HG03354 (cell line): ENCODE data around the gene ABHD5.
"Not testable (repeated sequence)": the region's sequence is repeated elsewhere in the genome, so short reads cannot be mapped to it uniquely, and the experiment has no call there.

ENCODE experiments used
- ATAC-seq: cut with Tn5 transposase; IDR thresholded peaks from one replicate; pipeline ENCODE4 v1.9.1; 2021; ENCODE audit warnings: mild to moderate bottlenecking; ENCODE audit not compliant: unreplicated experiment, poor library complexity, severe bottlenecking

ABHD5 gene

DNA sequence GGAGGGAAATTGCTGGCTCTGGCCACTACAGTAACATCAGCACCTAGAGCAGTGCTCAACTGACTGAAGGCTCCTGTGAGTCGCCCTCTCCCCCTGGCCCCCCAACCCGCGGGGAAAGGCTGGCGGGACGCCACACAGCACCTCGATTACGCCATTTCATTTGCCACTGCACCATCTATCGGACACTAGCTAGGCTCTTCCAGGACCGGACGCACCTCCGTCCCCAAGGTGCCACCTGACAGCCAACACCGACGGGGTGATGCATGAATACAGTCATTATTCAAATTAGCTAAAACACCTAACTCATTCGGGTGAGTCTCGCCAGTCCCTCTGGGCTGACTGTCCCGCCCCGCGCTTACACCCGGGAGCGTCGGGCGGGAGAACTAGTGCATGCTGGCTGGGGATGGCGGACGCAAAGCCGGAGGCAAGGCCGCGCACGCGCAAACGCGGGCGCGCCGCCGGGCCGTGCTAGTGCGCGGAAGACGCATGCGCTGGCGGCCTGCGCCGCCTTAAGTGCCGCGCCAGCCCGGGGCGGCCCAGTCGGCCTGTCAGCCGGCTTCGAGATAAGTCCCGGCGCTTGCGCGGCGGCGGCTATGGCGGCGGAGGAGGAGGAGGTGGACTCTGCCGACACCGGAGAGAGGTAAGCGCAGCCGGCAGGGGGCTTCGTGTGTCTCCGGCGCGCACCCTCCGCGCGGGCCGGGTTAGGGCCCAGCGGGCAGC lies at the start of gene ABHD5:
ABHD5 (plus strand) TSS at position 539 of the 720 bp plus-strand sequence; CDS start at position 594, 55 bp downstream.
- peak; percentile 91 for ATAC-seq

DNA sequence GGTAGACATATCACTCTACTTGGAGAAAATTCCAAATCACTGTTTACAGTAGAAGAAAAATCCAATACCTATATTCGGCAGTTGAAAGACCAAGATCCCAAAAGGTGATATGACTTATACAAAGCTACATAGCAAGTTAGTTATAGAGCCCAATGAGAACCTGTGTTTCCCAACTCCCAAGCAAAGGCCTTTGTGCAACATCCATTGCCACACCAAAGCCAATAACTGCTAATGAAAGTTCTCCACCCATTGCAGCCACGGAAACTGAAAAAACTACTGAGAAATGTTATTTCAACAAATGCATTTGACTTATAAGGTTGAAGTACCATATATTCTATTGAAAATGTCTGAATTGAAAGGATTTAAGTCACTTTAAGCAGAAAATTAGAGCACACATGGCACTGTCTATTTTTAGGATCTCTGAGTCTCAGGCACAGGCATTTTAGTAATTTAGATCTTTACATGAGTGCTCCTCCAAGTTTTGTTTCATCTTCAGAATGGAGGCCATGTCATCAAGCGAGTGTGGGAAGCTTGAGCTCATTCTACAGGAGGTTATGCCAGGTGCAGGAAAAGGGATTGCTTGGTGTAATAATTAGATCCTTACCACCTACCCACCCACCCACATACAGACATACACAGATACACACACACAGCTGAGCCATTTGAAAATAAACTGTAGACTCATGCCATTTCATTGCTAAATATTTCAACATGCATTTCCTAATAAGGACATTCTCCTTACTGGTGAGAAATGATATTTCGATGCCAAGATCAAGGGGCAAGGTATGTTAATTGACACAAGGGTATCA lies 49.2 kb upstream of the ABHD5 start:
- no peak for ATAC-seq

DNA sequence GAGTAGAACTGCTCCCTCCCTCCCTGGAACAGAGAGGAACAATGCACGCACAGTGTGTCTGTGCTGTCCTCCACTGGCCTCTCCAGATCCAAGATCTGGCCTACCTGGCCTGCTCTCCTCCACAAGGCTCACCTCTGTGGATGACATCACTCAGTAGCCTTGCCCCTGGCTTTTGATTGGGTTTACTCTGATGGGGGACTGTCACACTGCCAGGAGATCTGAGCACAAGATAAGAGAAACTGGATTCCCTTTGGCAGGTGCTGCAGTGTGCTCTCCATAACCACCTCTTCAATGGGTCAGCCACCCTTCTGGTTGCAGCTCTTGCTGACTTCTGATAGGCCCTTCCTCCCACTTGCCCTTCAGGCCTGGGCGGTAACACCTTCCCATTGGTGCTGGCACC lies 46.3 kb upstream of the ABHD5 start:
- no peak for ATAC-seq

DNA sequence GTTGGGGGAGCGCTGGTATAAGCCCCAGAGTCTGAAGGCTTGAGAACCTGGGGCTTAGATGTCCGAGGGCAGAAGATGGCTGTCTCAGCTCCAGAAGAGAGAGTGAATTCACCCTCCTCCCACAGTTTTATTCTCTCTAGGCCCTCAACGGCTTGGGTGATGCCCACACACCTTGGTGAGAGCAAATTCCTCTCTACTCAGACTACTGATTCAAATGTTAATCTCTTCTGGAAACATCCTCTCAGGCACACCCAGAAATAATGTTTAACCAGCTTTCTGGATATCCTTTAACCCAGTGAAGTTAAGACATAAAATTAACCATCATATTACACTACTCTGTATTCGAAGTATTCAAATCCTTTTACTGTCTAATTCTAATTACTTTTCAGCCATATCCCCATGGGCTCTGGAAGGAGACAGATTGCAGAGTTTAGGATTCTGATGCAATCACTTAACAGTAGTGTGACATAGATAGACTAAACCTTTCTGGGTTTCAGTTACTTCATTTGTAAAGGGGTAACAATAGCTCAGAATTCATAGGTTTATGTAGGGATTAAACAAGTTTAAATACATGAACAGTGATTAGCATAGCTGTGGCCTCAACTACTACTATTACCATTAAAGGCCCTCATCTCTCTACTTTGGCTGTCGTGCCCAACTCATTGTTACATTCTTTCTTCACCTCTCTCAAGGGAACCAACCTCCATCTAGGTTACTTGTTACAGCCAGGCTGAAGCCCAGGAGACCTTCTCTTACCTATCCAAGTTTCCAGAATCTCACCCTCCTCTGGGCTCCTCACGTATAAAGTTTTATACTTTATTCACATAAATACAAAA lies 43.2 kb upstream of the ABHD5 start:
- ATAC-seq = no peak

DNA sequence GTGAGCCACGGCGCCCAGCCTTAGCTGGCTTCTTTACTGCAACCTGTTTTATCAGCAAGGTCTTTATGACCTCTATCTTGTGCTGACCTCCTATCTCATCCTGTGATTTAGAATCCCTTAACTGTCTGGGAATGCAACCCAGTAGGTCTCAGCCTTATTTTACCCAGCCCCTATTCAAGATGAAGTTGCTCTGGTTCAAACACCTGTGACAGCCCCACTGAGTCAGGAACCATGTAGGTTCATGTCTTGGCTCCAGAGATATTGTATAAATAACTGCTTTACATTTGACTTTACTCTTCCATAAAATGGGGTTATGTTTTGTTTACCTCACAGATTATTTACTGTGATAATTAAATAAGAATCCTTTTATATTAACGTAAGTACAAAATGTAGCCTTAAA lies 41.8 kb upstream of the ABHD5 start:
- no peak for ATAC-seq

DNA sequence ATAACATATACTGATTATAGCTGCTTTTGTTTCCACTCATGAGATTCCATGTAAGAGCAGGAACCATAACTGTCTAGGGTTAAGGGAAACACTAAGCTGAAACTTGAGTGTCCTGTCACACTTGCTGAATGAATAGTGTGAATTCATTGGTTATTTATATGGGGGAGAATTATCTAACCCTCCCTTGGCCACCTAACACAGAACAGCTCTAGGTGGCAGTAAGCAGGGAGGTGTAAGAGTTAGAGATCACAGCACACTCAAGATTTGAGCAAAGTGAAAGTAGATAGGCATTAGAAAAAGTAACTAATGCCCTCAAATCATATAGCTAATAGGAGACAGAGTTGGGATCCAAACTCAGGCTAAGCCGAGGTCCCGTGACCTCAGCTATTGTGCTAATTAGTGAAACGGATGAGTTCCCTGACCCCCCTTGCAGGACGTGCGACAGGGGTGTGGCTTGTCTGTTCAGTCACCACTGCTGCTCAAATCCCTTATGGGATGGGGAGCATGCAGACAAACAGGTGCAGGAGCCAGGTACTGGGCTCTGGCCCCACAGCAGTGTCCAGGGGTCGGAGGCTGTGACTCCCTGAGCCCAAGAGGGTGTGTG lies 41.3 kb upstream of the ABHD5 start:
- no peak for ATAC-seq

DNA sequence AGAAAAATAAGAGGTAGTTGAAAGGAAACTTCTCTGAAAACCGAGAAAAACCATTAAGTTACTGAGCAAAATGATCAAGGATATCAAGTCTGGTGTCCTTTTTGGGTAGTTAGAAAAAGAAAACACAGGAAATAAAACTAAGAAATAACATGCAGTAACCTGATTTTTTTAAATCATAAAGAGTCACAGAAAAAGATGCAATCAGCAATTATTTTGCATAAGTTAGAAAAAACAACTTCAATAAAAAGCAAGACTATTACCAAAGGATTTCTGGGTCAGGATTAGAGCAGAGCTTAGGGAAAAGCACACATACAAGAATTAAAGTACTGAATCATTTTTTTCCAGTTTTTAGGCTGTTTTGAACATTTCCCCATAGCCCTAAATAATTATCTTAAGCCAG lies 40.4 kb upstream of the ABHD5 start:
- no peak for ATAC-seq

DNA sequence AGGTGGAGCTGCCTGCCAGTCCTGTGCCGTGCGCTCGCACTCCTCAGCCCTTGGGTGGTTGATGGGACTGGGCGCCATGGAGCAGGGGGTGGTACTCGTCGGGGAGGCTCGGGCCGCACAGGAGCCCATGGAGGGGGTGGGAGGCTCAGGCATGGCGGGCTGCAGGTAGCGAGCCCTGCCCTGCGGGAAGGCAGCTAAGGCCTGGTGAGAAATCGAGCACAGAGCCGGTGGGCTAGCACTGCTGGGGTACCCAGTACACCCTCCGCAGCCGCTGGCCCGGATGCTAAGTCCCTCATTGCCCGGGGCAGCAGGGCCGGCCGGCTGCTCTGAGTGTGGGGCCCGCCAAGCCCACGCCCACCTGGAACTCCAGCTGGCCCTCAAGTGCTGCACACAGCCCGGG lies 34.3 kb upstream of the ABHD5 start:
- ATAC-seq = not testable (repeated sequence)

DNA sequence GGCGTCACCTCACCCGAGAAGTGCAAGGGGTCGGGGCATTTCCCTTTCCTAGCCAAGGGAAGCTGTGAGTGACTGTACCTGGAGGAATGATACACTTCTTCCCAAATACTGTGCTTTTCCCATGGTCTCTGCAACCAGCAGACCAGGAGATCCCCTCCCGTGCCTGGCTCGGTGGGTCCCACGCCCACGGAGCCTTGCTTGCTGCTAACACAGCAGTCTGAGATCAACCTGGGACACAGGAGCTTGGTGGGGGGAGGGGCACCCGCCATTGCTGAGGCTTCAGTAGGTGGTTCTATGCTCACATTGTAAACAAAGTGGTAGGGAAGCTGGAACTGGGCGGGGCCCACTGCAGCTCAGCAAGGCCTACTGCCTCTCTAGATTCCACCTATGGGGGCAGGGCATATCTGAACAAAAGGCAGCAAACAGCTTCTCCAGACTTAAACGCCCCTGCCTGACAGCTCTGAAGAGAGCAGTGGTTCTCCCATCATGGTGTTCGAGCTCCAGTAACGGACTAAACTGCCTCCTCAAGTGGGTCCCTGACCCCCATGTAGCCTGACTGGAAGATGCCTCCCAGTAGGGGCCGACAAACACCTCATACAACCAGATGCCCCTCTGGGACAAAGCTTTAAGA lies 31.4 kb upstream of the ABHD5 start:
- ATAC-seq = no peak

DNA sequence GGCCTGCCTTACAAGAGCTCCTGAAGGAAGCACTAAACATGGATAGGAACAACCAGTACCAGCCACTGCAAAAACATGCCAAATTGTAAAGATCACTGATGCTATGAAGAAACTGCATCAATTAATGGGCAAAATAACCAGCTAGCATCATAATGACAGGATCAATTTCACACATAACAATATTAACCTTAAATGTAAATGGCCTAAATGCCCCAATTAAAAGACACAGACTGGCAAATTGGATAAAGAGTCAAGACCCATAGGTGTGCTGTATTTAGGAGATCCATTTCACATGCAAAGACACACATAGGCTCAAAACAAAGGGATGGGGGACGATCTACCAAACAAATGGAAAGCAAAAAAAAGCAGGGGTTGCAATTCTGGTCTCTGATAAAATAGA lies 29.4 kb upstream of the ABHD5 start:
- ATAC-seq = not testable (repeated sequence)

DNA sequence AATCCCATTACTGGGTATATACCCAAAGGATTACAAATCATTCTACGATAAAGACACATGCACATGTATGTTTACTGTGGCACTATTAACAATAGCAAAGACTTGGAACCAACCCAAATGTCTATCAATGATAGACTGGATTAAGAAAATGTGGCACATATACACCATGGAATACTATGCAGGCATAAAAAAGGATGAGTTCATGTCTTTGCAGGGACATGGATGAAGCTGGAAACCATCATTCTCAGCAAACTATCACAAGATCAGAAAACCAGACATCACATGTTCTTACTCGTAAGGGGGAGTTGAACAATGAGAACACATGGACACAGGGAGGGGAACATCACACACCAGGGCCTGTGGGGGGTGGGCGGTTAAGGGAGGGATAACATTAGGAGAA lies 25.7 kb upstream of the ABHD5 start:
- not testable (repeated sequence) for ATAC-seq

DNA sequence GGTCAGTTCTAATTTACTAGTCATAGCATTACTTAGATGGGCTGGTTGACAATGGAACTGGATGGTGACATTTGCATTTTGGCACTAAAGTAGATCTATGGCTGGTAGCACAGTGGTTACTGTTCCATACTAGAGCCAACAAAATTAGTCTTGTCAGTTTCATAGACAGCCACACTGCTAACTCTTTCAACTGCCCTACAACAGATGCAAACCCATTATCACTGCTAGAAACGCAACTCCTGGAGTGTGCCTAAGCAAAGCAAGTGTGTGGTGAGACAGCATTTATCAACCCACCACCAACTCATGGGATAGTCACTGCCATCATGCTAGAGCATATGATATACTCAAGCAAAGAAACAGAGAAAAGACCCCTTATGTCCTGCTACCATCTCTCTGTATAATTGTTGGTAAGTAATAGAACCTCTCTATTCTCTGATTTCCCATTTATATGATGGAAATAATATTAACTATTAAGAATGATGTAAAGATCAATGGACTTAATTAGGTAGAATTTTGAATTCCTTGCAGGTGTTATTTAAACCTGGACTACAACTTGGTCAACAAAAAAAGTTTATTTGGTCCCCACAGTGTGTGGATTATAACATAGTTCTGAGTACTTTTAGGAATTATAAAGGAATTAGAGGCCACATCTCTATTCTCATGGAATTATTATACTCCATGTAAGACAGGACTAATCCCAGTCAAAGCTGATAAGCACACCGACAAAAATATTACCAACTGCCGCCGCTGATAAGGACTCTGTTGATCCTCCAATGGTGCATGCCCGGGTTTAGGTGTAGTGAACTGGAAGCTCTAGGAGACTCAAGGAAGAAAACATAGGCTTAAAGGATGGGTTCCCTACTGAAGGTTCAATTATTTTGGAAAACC lies 19.9 kb upstream of the ABHD5 start:
- ATAC-seq = no peak

DNA sequence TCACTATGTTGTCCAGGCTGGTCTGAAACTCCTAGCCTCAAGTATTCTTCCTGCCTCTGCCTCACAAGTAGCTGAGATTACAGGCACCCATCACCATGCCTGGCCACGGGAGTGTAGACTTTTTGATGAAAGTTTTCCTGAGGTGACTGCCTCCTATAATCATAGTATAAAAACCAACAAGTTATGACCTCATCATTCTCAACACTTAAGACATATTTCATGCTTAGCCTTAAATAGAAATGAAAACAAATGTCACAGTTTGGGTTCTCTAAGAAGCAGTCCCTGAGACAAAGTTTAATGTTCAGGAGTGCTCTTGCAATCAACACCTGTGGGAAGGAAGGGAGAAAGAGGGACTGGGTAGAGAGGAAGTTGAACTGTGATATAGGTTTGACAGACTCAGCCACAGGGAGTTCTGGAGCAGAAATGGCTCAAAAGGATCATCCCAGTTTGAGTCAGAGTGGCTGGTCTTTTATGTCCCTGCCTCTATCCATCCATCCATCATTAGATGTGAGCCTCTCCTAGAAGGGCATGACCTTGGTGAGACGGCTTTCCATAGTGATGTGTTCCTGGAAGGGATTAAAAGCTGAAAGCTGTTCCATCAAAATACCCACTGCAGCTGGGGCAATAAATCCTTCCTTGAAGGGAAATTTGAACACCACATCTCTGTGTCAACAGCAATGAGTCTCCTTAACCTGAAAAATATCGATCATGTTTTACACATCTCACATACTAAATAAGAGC lies 16.2 kb upstream of the ABHD5 start:
- no peak for ATAC-seq

DNA sequence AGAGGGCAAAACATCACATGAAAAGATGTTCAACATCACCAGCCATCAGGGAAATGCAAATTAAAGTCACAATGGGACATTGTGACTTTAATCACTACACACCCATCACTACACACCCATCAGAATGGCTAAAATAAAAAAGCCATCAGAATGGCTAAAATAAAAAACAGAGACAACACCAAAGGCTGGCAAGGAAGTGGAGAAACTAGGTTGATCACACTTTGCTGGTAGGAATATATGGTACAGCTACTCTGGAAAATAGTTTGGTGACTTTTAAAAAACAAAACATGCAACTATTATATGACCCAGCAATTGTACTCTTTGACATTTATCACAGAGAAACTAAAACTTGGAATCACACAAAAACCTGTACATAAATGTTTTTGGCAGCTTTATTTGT lies 15.1 kb upstream of the ABHD5 start:
- no peak for ATAC-seq

DNA sequence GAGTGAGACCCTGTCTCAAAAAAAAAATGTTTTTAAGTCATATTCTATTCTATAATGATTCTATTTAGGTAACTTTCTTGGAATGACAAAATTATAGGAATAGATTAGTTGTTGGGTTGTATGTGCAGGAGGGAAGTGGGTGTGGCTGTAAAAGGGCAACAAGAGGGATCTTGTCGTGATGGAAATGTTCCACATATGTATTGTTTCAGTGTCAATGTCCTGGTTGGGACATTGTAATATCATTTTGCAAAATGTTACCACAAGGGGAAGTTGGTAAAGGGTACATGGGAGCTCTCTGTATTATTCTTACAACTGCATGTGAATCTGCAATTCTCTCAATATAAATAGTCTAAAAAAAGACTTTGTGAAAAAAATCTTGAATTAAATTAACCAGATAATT lies 14.3 kb upstream of the ABHD5 start:
- ATAC-seq = no peak

DNA sequence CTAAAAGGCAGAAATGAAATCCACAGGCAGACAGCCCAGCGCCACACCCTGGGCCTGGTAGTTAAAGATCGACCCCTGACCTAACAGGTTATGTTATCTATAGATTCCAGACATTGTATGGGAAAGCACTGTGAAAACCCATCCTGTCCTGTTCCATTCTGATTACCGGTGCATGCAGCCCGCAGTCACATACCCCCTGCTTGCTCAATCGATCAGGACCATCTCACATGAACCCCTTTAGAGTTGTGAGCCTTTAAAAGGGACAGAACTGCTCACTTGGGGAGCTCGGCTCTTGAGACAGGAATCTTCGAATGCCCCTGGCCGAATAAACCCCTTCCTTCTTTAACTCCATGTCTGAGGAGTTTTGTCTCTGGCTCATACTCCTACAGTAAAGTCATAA lies 12.4 kb upstream of the ABHD5 start:
- not testable (repeated sequence) for ATAC-seq

DNA sequence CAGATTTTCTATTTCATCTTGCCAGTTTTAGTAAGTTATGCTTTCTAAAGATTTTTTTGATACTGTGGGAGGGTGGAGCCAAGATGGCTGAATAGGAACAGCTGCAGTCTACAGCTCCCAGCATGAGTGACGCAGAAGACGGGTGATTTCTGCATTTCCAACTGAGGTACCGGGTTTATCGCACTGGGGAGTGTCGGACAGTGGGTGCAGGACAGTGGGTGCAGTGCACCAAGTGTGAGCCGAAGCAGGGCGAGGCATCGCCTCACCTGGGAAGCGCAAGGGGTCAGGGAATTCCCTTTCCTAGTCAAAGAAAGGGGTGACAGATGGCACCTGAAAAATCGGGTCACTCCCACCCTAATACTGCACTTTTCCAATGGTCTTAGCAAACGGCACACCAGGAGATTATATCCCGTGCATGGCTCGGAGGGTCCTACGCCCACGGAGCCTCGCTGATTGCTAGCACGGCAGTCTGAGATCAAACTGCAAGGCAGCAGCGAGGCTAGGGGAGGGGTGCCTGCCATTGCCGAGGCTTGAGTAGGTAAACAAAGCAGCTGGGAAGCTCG lies 11.8 kb upstream of the ABHD5 start:
- ATAC-seq = not testable (repeated sequence)

DNA sequence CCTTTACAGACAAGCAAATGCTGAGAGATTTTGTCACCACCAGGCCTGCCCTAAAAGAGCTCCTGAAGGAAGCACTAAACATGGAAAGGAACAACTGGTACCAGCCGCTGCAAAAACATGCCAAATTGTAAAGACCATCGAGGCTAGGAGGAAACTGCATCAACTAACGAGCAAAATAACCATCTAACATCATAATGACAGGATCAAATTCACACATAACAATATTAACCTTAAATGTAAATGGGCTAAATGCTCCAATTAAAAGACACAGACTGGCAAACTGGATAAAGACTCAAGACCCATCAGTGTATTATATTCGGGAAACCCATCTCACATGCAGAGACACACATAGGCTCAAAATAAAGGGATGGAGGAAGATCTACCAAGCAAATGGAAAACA lies 9.9 kb upstream of the ABHD5 start:
- not testable (repeated sequence) for ATAC-seq
